B cell (primary cell): ENCODE data around the gene AOAH.

ENCODE experiments used
- EZH2 ChIP-seq: IDR thresholded peaks from 2 replicates; pipeline ENCODE4 v1.6.1; 2012; ENCODE audit warnings: borderline replicate concordance, low read depth, mild to moderate bottlenecking, moderate library complexity, low read length; ENCODE audit not compliant: insufficient read depth, poor library complexity, severe bottlenecking
- TF ChIP-seq, protein P1 (sequence below): fragments of 200-600 bp; IDR thresholded peaks from one replicate; pipeline ENCODE4 v1.8.0; 2022; ENCODE audit warnings: antibody characterized with exemption, mild to moderate bottlenecking

DNA sequence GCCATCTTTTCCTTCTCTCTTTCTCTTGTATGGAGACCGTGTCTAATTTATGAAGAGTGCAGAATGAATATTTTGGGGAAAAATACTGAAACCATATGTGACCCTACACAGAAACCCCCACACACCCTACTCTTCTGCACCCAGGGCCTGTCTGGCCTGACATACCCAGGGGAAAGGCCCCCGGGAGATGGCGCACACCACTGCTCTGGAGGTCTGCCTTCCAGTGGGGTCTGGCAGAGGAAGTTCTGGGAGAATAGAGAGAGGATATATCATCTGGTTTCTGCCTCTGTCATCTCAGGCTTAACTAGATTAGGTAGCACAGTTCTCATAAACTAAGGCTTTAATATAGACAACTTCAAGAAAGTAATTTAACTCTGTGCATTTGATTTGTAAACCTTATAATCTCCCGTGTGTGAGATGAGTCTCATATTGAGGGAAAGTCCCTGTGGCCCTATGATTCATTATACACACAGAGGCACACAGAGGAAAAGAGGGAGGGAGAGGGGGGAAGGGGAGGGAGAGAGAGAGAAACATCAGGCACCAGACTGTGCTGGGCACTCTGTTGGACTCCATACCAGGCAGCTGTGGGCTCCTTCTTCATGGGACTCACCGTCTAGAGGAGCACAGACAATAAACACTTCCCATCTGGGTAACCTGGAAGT is 123.3 kb downstream of the AOAH start:
- TF ChIP-seq, protein P1, sequence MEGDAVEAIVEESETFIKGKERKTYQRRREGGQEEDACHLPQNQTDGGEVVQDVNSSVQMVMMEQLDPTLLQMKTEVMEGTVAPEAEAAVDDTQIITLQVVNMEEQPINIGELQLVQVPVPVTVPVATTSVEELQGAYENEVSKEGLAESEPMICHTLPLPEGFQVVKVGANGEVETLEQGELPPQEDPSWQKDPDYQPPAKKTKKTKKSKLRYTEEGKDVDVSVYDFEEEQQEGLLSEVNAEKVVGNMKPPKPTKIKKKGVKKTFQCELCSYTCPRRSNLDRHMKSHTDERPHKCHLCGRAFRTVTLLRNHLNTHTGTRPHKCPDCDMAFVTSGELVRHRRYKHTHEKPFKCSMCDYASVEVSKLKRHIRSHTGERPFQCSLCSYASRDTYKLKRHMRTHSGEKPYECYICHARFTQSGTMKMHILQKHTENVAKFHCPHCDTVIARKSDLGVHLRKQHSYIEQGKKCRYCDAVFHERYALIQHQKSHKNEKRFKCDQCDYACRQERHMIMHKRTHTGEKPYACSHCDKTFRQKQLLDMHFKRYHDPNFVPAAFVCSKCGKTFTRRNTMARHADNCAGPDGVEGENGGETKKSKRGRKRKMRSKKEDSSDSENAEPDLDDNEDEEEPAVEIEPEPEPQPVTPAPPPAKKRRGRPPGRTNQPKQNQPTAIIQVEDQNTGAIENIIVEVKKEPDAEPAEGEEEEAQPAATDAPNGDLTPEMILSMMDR = no peak
- TF ChIP-seq EZH2 = no peak
